ENCODE measurements around the gene ANO4.

The ANO4 gene

GRCh38 chr12:100901266-100901665 is 106.7 kb downstream of the ANO4 start:
- TF ChIP-seq EZH2 (IDR thresholded peaks at IDR 0.05; ENCODE audit: borderline replicate concordance, low read depth, low read length, severe bottlenecking) (no peak), CTCF (IDR thresholded peaks at IDR 0.05; ENCODE audit: borderline replicate concordance, extremely low read depth, low read length, poor library complexity, severe bottlenecking) (no peak)
- H3K4me2 ChIP-seq (ENCODE audit: insufficient read depth, low read length), result no peak overlapping the region
- H3K4me3 ChIP-seq (ENCODE audit: low read depth in 1 of 2, low read length in 2 of 2), result no peak overlapping the region
- no peaks in the 10 kb centered on the region for H3K4me1 ChIP-seq (ENCODE audit: insufficient read depth, low read length)
- H4K20me1 ChIP-seq (ENCODE audit: insufficient read depth, low read length), result no peaks in the 10 kb centered on the region
- no peaks in the 10 kb centered on the region for H3K27me3 ChIP-seq (ENCODE audit: insufficient read depth, low read length, poor library complexity)
- DNase-seq (no peak), ATAC-seq (ENCODE audit: insufficient read depth, low read depth) (no peak)
- no peak overlapping the region for H3K27ac ChIP-seq (ENCODE audit: low read length)
- H3K9me3 ChIP-seq (ENCODE audit: insufficient read depth, low read length, severe bottlenecking), result no peaks in the 10 kb centered on the region
- H2AFZ ChIP-seq (ENCODE audit: low read depth, low read length), result no peak overlapping the region
- no peak overlapping the region for H3K9ac ChIP-seq (ENCODE audit: low read depth, low read length)
- H3K36me3 ChIP-seq (ENCODE audit: insufficient read depth, low read length), result no peaks in the 10 kb centered on the region
- no peaks in the 10 kb centered on the region for H3K79me2 ChIP-seq (ENCODE audit: insufficient read depth, low read length)

GRCh38 chr12:100904270-100904669 is 109.7 kb downstream of the ANO4 start:
- no peaks in the 10 kb centered on the region for H3K4me1 ChIP-seq (ENCODE audit: insufficient read depth, low read length)
- H3K9ac ChIP-seq (ENCODE audit: low read depth, low read length), result no peak overlapping the region
- H3K4me2 ChIP-seq (ENCODE audit: insufficient read depth, low read length), result no peak overlapping the region
- no peaks in the 10 kb centered on the region for H3K36me3 ChIP-seq (ENCODE audit: insufficient read depth, low read length)
- H3K79me2 ChIP-seq (ENCODE audit: insufficient read depth, low read length), result no peaks in the 10 kb centered on the region
- no peak for TF ChIP-seq EZH2 (IDR thresholded peaks at IDR 0.05; ENCODE audit: borderline replicate concordance, low read depth, low read length, severe bottlenecking)
- no peak for TF ChIP-seq CTCF (IDR thresholded peaks at IDR 0.05; ENCODE audit: borderline replicate concordance, extremely low read depth, low read length, poor library complexity, severe bottlenecking)
- no peak overlapping the region for H3K4me3 ChIP-seq (ENCODE audit: low read depth in 1 of 2, low read length in 2 of 2)
- no peaks in the 10 kb centered on the region for H3K9me3 ChIP-seq (ENCODE audit: insufficient read depth, low read length, severe bottlenecking)
- no peak for ATAC-seq (ENCODE audit: insufficient read depth, low read depth)
- H3K27me3 ChIP-seq (ENCODE audit: insufficient read depth, low read length, poor library complexity), result no peaks in the 10 kb centered on the region
- H2AFZ ChIP-seq (ENCODE audit: low read depth, low read length), result no peak overlapping the region
- H3K27ac ChIP-seq (ENCODE audit: low read length), result no peak overlapping the region
- H4K20me1 ChIP-seq (ENCODE audit: insufficient read depth, low read length), result no peaks in the 10 kb centered on the region
- DNase-seq, result no peak

DNA sequence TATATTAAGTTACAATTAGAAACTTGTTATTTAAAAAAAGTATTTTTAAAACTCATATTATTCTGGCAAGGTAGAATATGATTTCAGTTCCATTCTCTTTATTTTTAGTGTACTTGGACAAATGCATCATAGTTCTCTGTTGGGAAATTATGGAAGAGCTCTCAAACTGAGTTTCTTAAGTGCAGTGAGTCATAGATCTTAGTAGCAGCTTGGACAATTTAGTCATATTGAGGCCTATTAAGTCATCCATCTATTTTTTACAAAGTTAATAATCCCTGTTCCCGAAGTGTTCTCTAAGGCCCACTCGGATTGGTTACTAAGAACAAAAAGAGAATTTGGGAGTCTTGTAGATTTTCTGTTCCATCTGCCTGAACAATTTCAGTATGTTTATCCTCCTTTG is 113.9 kb downstream of the ANO4 start:
- no peak overlapping the region for H3K4me2 ChIP-seq (ENCODE audit: insufficient read depth, low read length)
- no peaks in the 10 kb centered on the region for H3K36me3 ChIP-seq (ENCODE audit: insufficient read depth, low read length)

More for the DNA sequence above, 113.9 kb downstream of the ANO4 start:
- Histone ChIP-seq H3K27ac (ENCODE audit: low read length) (no peak overlapping the region), H3K4me3 (ENCODE audit: low read depth in 1 of 2, low read length in 2 of 2) (no peak overlapping the region), H3K4me1 (ENCODE audit: insufficient read depth, low read length) (no peaks in the 10 kb centered on the region), H2AFZ (ENCODE audit: low read depth, low read length) (no peak overlapping the region), H3K9ac (ENCODE audit: low read depth, low read length) (no peak overlapping the region), H3K9me3 (ENCODE audit: insufficient read depth, low read length, severe bottlenecking) (no peaks in the 10 kb centered on the region), H4K20me1 (ENCODE audit: insufficient read depth, low read length) (no peaks in the 10 kb centered on the region), H3K27me3 (ENCODE audit: insufficient read depth, low read length, poor library complexity) (no peaks in the 10 kb centered on the region), H3K79me2 (ENCODE audit: insufficient read depth, low read length) (no peaks in the 10 kb centered on the region)
- no peak for DNase-seq
- no peak for ATAC-seq (ENCODE audit: insufficient read depth, low read depth)
- TF ChIP-seq EZH2 (IDR thresholded peaks at IDR 0.05; ENCODE audit: borderline replicate concordance, low read depth, low read length, severe bottlenecking) (no peak), CTCF (IDR thresholded peaks at IDR 0.05; ENCODE audit: borderline replicate concordance, extremely low read depth, low read length, poor library complexity, severe bottlenecking) (no peak)
